ENCODE results near the gene PHLDB1.
A peak's percentile ranks its signal among the peaks of the same experiment; 100 is the strongest.
"Not testable (repeated sequence)": the region's sequence is repeated elsewhere in the genome, so short reads cannot be mapped to it uniquely, and the experiment has no call there.

PHLDB1 gene

GRCh38 chr11:118609380-118610224, 2.2 kb downstream of the PHLDB1 start:
- peak overlapping the region; percentile 94 for H3K27ac ChIP-seq
- ChIA-PET CTCF (interaction anchor here (0.7 to 1.2 kb wide), 4 partner anchors 15 to 81 kb away, joined by 3 to 7 read pairs (median 4); no protein-coding TSS in a partner anchor), POLR2A (ENCODE audit: low non-redundant PET) (interaction anchor here (1.1 kb wide), 1 partner anchor 10 kb away, joined by 7 read pairs; no protein-coding TSS in a partner anchor)
- no peak for TF ChIP-seq CTCF (conservative IDR thresholded peaks at IDR 0.05; ENCODE audit: low read depth)
- DNase-seq (ENCODE audit: low spot score), result no peak

GRCh38 chr11:118610225-118610772, 2.9 kb downstream of the PHLDB1 start:
- peak overlapping the region; percentile 94 for H3K27ac ChIP-seq
- POLR2A ChIA-PET (ENCODE audit: low non-redundant PET), result no interaction called here
- no peak for TF ChIP-seq CTCF (conservative IDR thresholded peaks at IDR 0.05; ENCODE audit: low read depth)
- CTCF ChIA-PET, result no interaction called here
- DNase-seq (ENCODE audit: low spot score), result no peak

GRCh38 chr11:118610773-118611432, 3.5 kb downstream of the PHLDB1 start:
- CTCF ChIA-PET, result no interaction called here

GRCh38 chr11:118611433-118611795, 4.0 kb downstream of the PHLDB1 start:
- CTCF ChIA-PET, result interaction anchor here (0.9 kb wide), 1 partner anchor 23 kb away, joined by 6 read pairs; no protein-coding TSS in a partner anchor
- DNase-seq (ENCODE audit: low spot score), result not testable (repeated sequence)

More at GRCh38 chr11:118610773-118611432, 3.5 kb downstream of the PHLDB1 start:
- TF ChIP-seq CTCF (conservative IDR thresholded peaks at IDR 0.05; ENCODE audit: low read depth), result no peak
- peak overlapping the region; percentile 94 for H3K27ac ChIP-seq
- DNase-seq (ENCODE audit: low spot score), result no peak
- POLR2A ChIA-PET (ENCODE audit: low non-redundant PET), result no interaction called here

GRCh38 chr11:118612378-118612777, 5.0 kb downstream of the PHLDB1 start:
- ChIA-PET POLR2A (ENCODE audit: low non-redundant PET) (no interaction called here), CTCF (interaction anchor here (0.6 to 0.9 kb wide), 3 partner anchors 17 to 573 kb away, joined by 3 to 6 read pairs (median 4); no protein-coding TSS in a partner anchor)
- H3K27ac ChIP-seq, result peak overlapping the region; percentile 53
- DNase-seq (ENCODE audit: low spot score), result no peak
- no peak for TF ChIP-seq CTCF (conservative IDR thresholded peaks at IDR 0.05; ENCODE audit: low read depth)

More at GRCh38 chr11:118611433-118611795, 4.0 kb downstream of the PHLDB1 start:
- H3K27ac ChIP-seq, result peak overlapping the region; percentile 94
- POLR2A ChIA-PET (ENCODE audit: low non-redundant PET), result not testable (repeated sequence)

GRCh38 chr11:118614511-118614910, 7.1 kb downstream of the PHLDB1 start:
- no peak for DNase-seq (ENCODE audit: low spot score)
- TF ChIP-seq CTCF (conservative IDR thresholded peaks at IDR 0.05; ENCODE audit: low read depth), result no peak
- ChIA-PET CTCF (interaction anchor here (0.7 kb wide), 1 partner anchor 13 kb away, joined by 5 read pairs; no protein-coding TSS in a partner anchor), POLR2A (ENCODE audit: low non-redundant PET) (no interaction called here)
- peak overlapping the region; percentile 99 for H3K27ac ChIP-seq

Data from RWPE1 (cell line).